HEK293 (cell line): ENCODE results near the gene MATN1.

ENCODE experiments used
- CTCF ChIA-PET: fragments of 350-600 bp; formaldehyde crosslinking; extraction: SDS; loops from one replicate; lab custom pipeline; 2021; ENCODE audit warnings: antibody characterized with exemption; lab: Yijun Ruan, JAX
- POLR2A ChIA-PET: fragments of 300-600 bp; formaldehyde crosslinking; extraction: SDS; loops from one replicate; lab custom pipeline; 2020; ENCODE audit warnings: antibody characterized with exemption, inconsistent platforms; lab: Yijun Ruan, JAX
- H3K27ac ChIP-seq: fragments of 200-500 bp; sonication (Bioruptor generic); 2 replicates; pipeline ENCODE4 v1.5.1; 2014; ENCODE audit warnings: low read depth, low read length, control low read depth, inconsistent platforms; ENCODE audit errors: extremely low read depth
- H3K36me3 ChIP-seq, 2 experiments: fragments of 200-500 bp in 1 of 2; sonication (Bioruptor generic) in 1 of 2; 1 replicate in 1 of 2; 2 replicates in 1 of 2; pipeline ENCODE4 v1.5.1; 2014 to 2017; ENCODE audit warnings: inconsistent platforms in 2 of 2, low read length in 2 of 2; ENCODE audit not compliant: control insufficient read depth in 2 of 2, insufficient read depth in 1 of 2
- H3K4me1 ChIP-seq: fragments of 200-500 bp; sonication (Bioruptor generic); 2 replicates; pipeline ENCODE4 v1.5.1; 2014; ENCODE audit warnings: mild to moderate bottlenecking, low read length, inconsistent platforms; ENCODE audit not compliant: control insufficient read depth, insufficient read depth
- H3K4me3 ChIP-seq: 2 replicates; pipeline ENCODE4 v1.5.1; 2011; ENCODE audit warnings: low read depth, mild to moderate bottlenecking, control low read depth, low read length, moderate library complexity
- H3K9me3 ChIP-seq: fragments of 200-500 bp; sonication (Bioruptor generic); 2 replicates; pipeline ENCODE4 v1.5.1; 2014; ENCODE audit warnings: low read depth, low read length, inconsistent platforms; ENCODE audit not compliant: control insufficient read depth, insufficient read depth
- BCL11B ChIP-seq: fragments of 450-650 bp; formaldehyde crosslinking; IDR thresholded peaks from 2 replicates; pipeline ENCODE4 v1.5.1; 2016; ENCODE audit warnings: low read depth, missing biosample characterization, missing genetic modification characterization
- HIC1 ChIP-seq: fragments of 450-650 bp; formaldehyde crosslinking; IDR thresholded peaks from 2 replicates; pipeline ENCODE4 v1.5.1; 2016; ENCODE audit warnings: missing biosample characterization, missing genetic modification characterization
- KLF16 ChIP-seq: fragments of 450-650 bp; formaldehyde crosslinking; IDR thresholded peaks from 2 replicates; pipeline ENCODE4 v1.5.1; 2017; ENCODE audit warnings: missing biosample characterization, missing genetic modification characterization
- REST ChIP-seq: fragments of 450-650 bp; formaldehyde crosslinking; IDR thresholded peaks from 2 replicates; pipeline ENCODE4 v1.5.1; 2016; ENCODE audit warnings: missing biosample characterization, missing genetic modification characterization
- SCRT2 ChIP-seq: fragments of 450-650 bp; formaldehyde crosslinking; IDR thresholded peaks from 2 replicates; pipeline ENCODE4 v1.5.1; 2016; ENCODE audit warnings: missing biosample characterization, missing genetic modification characterization
- WT1 ChIP-seq: fragments of 450-650 bp; formaldehyde crosslinking; IDR thresholded peaks from 2 replicates; pipeline ENCODE4 v1.5.1; 2016; ENCODE audit warnings: missing biosample characterization, missing genetic modification characterization
- ZNF169 ChIP-seq: fragments of 450-650 bp; formaldehyde crosslinking; IDR thresholded peaks from 2 replicates; pipeline ENCODE4 v1.5.1; 2016; ENCODE audit warnings: missing biosample characterization, missing genetic modification characterization
- ZNF174 ChIP-seq: fragments of 450-650 bp; formaldehyde crosslinking; IDR thresholded peaks from 2 replicates; pipeline ENCODE4 v1.5.0; 2017; ENCODE audit warnings: missing biosample characterization, mild to moderate bottlenecking, missing genetic modification characterization
- ZNF24 ChIP-seq: fragments of 450-650 bp; formaldehyde crosslinking; IDR thresholded peaks from 2 replicates; pipeline ENCODE4 v1.5.1; 2016; ENCODE audit warnings: missing biosample characterization, missing genetic modification characterization
- ZNF280C ChIP-seq: fragments of 450-650 bp; formaldehyde crosslinking; IDR thresholded peaks from 2 replicates; pipeline ENCODE4 v1.5.1; 2016; ENCODE audit warnings: missing biosample characterization, missing genetic modification characterization
- ZNF311 ChIP-seq: fragments of 450-650 bp; formaldehyde crosslinking; IDR thresholded peaks from 2 replicates; pipeline ENCODE4 v1.5.1; 2017; ENCODE audit warnings: missing biosample characterization, missing genetic modification characterization, borderline replicate concordance
- ZNF433 ChIP-seq: fragments of 450-650 bp; formaldehyde crosslinking; IDR thresholded peaks from 2 replicates; pipeline ENCODE4 v1.5.1; 2016; ENCODE audit warnings: missing biosample characterization, missing genetic modification characterization, low read depth
- ZNF48 ChIP-seq: fragments of 450-650 bp; formaldehyde crosslinking; IDR thresholded peaks from 2 replicates; pipeline ENCODE4 v1.5.1; 2016; ENCODE audit warnings: missing biosample characterization, missing genetic modification characterization
- ZNF521 ChIP-seq: fragments of 450-650 bp; formaldehyde crosslinking; IDR thresholded peaks from 2 replicates; pipeline ENCODE4 v1.5.1; 2017; ENCODE audit warnings: missing biosample characterization, mild to moderate bottlenecking, missing genetic modification characterization
- ZNF529 ChIP-seq: fragments of 450-650 bp; formaldehyde crosslinking; IDR thresholded peaks from 2 replicates; pipeline ENCODE4 v1.5.1; 2017; ENCODE audit warnings: missing genetic modification characterization, missing biosample characterization; ENCODE audit not compliant: insufficient replicate concordance
- ZNF639 ChIP-seq: fragments of 450-650 bp; formaldehyde crosslinking; IDR thresholded peaks from 2 replicates; pipeline ENCODE4 v1.5.1; 2016; ENCODE audit warnings: missing biosample characterization, missing genetic modification characterization
- ZNF677 ChIP-seq: fragments of 450-650 bp; IDR thresholded peaks from 2 replicates; pipeline ENCODE4 v1.5.0; 2018; ENCODE audit warnings: missing biosample characterization, mild to moderate bottlenecking, missing genetic modification characterization, moderate library complexity
- ZNF791 ChIP-seq: fragments of 450-650 bp; formaldehyde crosslinking; IDR thresholded peaks from 2 replicates; pipeline ENCODE4 v1.5.1; 2016; ENCODE audit warnings: missing biosample characterization, missing genetic modification characterization

Gene MATN1

GRCh38 chr1:30694280-30695175 lies 28.9 kb downstream of the MATN1 start:
- CTCF ChIA-PET, result interaction anchor here (1.2 kb wide), 1 partner anchor 14 kb away, joined by 4 read pairs; no protein-coding TSS in a partner anchor
- TF ChIP-seq ZNF48 (tag by site-specific recombination) (no peak), SCRT2 (no peak), ZNF677 (no peak), ZNF169 (tag by site-specific recombination) (no peak), ZNF521 (tag by site-specific recombination) (no peak), ZNF639 (tag by site-specific recombination) (no peak), WT1 (tag by site-specific recombination) (no peak), BCL11B (tag by site-specific recombination) (no peak), ZNF174 (tag by site-specific recombination) (no peak), ZNF311 (tag by site-specific recombination) (no peak), ZNF433 (tag by site-specific recombination) (no peak), ZNF791 (tag by site-specific recombination) (no peak), ZNF529 (no peak)
- Histone ChIP-seq H3K4me3 (no peak overlapping the region), H3K4me1 (no peaks in the 10 kb centered on the region; the same call in 1 of the 2 replicates), H3K27ac (no peak overlapping the region), H3K9me3 (no peaks in the 10 kb centered on the region), H3K36me3 (no peaks in the 10 kb centered on the region)
- POLR2A ChIA-PET, result no interaction called here

GRCh38 chr1:30693822-30694221 lies 29.6 kb downstream of the MATN1 start:
- Histone ChIP-seq H3K4me1 (no peaks in the 10 kb centered on the region; the same call in 1 of the 2 replicates), H3K9me3 (no peaks in the 10 kb centered on the region), H3K4me3 (no peak overlapping the region), H3K36me3 (no peaks in the 10 kb centered on the region), H3K27ac (no peak overlapping the region)
- TF ChIP-seq REST (tag by site-specific recombination) (no peak), HIC1 (tag by site-specific recombination) (no peak), KLF16 (tag by site-specific recombination) (no peak), ZNF280C (tag by site-specific recombination) (no peak), ZNF24 (tag by site-specific recombination) (no peak)
- POLR2A ChIA-PET, result no interaction called here
- CTCF ChIA-PET, result interaction anchor here (1.2 kb wide), 1 partner anchor 15 kb away, joined by 4 read pairs; no protein-coding TSS in a partner anchor
